ENCODE data around the gene ZNF354C. TPM values are rescaled to one million over a fixed set of nuclear protein-coding genes. Genes with fewer than 3 reads are reported as not detected.

ZNF354C gene
- total RNA-seq, 1 experiment from 2014 or later: 0.07 TPM

DNA sequence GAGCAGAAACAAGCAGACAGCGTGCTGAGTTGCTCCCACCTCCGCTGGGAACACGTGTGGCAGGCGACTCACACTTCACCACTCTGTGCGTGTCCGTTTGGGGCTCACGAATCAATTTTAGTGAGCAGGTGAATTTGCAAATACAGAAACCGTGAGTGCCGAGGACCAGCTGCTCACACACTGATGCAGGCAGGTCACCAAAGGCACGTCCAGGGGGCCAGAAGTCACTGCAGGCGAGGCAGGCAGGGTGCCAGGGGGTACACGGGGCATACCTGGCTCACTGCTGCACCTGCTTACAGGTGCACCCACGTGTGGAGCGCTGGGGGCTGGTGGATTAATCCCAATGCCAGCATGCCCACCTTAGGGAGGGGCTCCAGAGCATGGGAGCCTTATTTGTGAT lies 68.8 kb downstream of the ZNF354C start:
- H3K4me3 ChIP-seq (replicated peaks in 1 of 2; ENCODE audit: low read depth in 1 of 2, low read length in 2 of 2): no peak overlapping the region
- intact Hi-C loops (cut with micrococcal nuclease): no loop called here
- no peaks in the 10 kb centered on the region for H3K9me2 ChIP-seq (ENCODE audit: insufficient read depth)
- no peaks in the 10 kb centered on the region for H3K27me3 ChIP-seq (ENCODE audit: insufficient read depth, low read length)
- no peak overlapping the region for H3K4me2 ChIP-seq (ENCODE audit: low read length)
- ChIA-PET RAD21 (ENCODE audit: low non-redundant PET in 1 of 2, low total read pairs in 2 of 2, uncharacterized antibody in 2 of 2, unreplicated experiment in 2 of 2) (no interaction called here), CTCF (no interaction called here), POLR2A (no interaction called here)
- no peaks in the 10 kb centered on the region for H3K36me3 ChIP-seq (ENCODE audit: control insufficient read depth in 1 of 2, insufficient read depth in 2 of 2, low read length in 2 of 2)
- TF ChIP-seq ELF1 (IDR thresholded peaks at IDR 0.05; ENCODE audit: borderline replicate concordance, low read depth) (no peak), EZH2phosphoT487 (IDR thresholded peaks at IDR 0.05; ENCODE audit: borderline replicate concordance) (no peak), ZFX (IDR thresholded peaks at IDR 0.05) (no peak), SP1 (IDR thresholded peaks at IDR 0.05; ENCODE audit: low read depth) (no peak), YY1 (IDR thresholded peaks at IDR 0.05; ENCODE audit: extremely low read depth, insufficient replicate concordance, low read depth, low read length) (no peak), POLR2A (IDR thresholded peaks at IDR 0.05; ENCODE audit: borderline replicate concordance, extremely low read depth, insufficient read depth, insufficient read length) (no peak)
- TF ChIP-seq, protein P1, sequence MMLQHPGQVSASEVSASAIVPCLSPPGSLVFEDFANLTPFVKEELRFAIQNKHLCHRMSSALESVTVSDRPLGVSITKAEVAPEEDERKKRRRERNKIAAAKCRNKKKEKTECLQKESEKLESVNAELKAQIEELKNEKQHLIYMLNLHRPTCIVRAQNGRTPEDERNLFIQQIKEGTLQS (IDR thresholded peaks at IDR 0.05): no peak
- TF ChIP-seq, protein P2, sequence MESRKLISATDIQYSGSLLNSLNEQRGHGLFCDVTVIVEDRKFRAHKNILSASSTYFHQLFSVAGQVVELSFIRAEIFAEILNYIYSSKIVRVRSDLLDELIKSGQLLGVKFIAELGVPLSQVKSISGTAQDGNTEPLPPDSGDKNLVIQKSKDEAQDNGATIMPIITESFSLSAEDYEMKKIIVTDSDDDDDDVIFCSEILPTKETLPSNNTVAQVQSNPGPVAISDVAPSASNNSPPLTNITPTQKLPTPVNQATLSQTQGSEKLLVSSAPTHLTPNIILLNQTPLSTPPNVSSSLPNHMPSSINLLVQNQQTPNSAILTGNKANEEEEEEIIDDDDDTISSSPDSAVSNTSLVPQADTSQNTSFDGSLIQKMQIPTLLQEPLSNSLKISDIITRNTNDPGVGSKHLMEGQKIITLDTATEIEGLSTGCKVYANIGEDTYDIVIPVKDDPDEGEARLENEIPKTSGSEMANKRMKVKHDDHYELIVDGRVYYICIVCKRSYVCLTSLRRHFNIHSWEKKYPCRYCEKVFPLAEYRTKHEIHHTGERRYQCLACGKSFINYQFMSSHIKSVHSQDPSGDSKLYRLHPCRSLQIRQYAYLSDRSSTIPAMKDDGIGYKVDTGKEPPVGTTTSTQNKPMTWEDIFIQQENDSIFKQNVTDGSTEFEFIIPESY (IDR thresholded peaks at IDR 0.05; ENCODE audit: extremely low read depth, insufficient replicate concordance, low read length): no peak
- ATAC-seq (no peak), DNase-seq (ENCODE audit: low read depth, low spot score) (no peak)
- no peaks in the 10 kb centered on the region for H3K9me3 ChIP-seq (ENCODE audit: control insufficient read depth in 1 of 2, insufficient read depth in 1 of 2, low read depth in 1 of 2, low read length in 2 of 2)
- H2AFZ ChIP-seq (ENCODE audit: low read depth, low read length, poor library complexity, severe bottlenecking): no peak overlapping the region
- no peaks in the 10 kb centered on the region for H3K79me2 ChIP-seq (ENCODE audit: insufficient read depth, low read length)
- H3K9ac ChIP-seq (ENCODE audit: low read length): no peak overlapping the region
- H3K4me1 ChIP-seq (ENCODE audit: control insufficient read depth in 1 of 2, insufficient read depth in 2 of 2, low read length in 2 of 2): no peaks in the 10 kb centered on the region
- H4K20me1 ChIP-seq (ENCODE audit: insufficient read depth): no peaks in the 10 kb centered on the region
- H3K27ac ChIP-seq (ENCODE audit: low read depth, low read length): no peak overlapping the region
- no TSS peak for BruUV-seq (replicated peaks)

DNA sequence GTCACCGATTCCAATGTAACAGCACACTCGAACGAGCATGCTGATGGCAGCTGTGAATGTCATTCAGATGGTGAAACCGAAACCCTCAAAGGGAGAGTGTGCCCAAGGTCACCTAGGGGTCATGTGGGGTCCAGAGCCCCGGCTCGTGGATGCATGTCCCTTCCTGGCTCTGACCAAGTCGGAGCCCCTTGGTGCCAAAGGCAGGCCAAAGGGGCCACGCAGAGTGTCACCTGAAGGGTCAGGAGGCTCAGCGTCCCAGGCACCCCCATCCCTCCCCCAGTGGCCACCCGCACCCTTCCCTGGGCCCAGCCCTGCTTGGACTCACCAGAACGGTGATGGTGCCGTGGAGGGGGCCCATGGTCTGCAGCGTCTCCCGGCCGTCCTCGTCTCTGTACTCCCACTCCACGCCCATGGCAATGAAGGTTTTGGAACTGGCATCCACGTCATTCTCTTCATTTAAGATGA lies 69.5 kb downstream of the ZNF354C start:
- Histone ChIP-seq H3K9me3 (ENCODE audit: control insufficient read depth in 1 of 2, insufficient read depth in 1 of 2, low read depth in 1 of 2, low read length in 2 of 2) (no peaks in the 10 kb centered on the region), H2AFZ (ENCODE audit: low read depth, low read length, poor library complexity, severe bottlenecking) (no peak overlapping the region), H3K27ac (ENCODE audit: low read depth, low read length) (no peak overlapping the region), H3K9me2 (ENCODE audit: insufficient read depth) (no peaks in the 10 kb centered on the region), H3K4me3 (replicated peaks in 1 of 2; ENCODE audit: low read depth in 1 of 2, low read length in 2 of 2) (no peak overlapping the region), H3K36me3 (ENCODE audit: control insufficient read depth in 1 of 2, insufficient read depth in 2 of 2, low read length in 2 of 2) (no peaks in the 10 kb centered on the region), H3K9ac (ENCODE audit: low read length) (no peak overlapping the region), H3K79me2 (ENCODE audit: insufficient read depth, low read length) (no peaks in the 10 kb centered on the region), H3K4me1 (ENCODE audit: control insufficient read depth in 1 of 2, insufficient read depth in 2 of 2, low read length in 2 of 2) (no peaks in the 10 kb centered on the region), H3K27me3 (ENCODE audit: insufficient read depth, low read length) (no peaks in the 10 kb centered on the region), H4K20me1 (ENCODE audit: insufficient read depth) (no peaks in the 10 kb centered on the region), H3K4me2 (ENCODE audit: low read length) (no peak overlapping the region)
- ATAC-seq (no peak), DNase-seq (ENCODE audit: low read depth, low spot score) (no peak)
- TF ChIP-seq JUND (IDR thresholded peaks at IDR 0.05) (no peak), TCF7L2 (IDR thresholded peaks at IDR 0.05; ENCODE audit: borderline replicate concordance, extremely low read depth, insufficient read depth, insufficient read length) (no peak), POLR2AphosphoS5 (IDR thresholded peaks at IDR 0.05; ENCODE audit: low read depth, low read length) (no peak), EZH2phosphoT487 (IDR thresholded peaks at IDR 0.05; ENCODE audit: borderline replicate concordance) (no peak)
- TF ChIP-seq, protein P3, sequence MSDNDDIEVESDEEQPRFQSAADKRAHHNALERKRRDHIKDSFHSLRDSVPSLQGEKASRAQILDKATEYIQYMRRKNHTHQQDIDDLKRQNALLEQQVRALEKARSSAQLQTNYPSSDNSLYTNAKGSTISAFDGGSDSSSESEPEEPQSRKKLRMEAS (IDR thresholded peaks at IDR 0.05): no peak
- intact Hi-C loops (cut with micrococcal nuclease): no loop called here
- CTCF ChIA-PET: no interaction called here
- POLR2A ChIA-PET: no interaction called here
- RAD21 ChIA-PET (ENCODE audit: low non-redundant PET in 1 of 2, low total read pairs in 2 of 2, uncharacterized antibody in 2 of 2, unreplicated experiment in 2 of 2): no interaction called here
- BruUV-seq (replicated peaks): no TSS peak
